Memory B cell (primary cell): Measurements from ENCODE around the gene TAF11L4.
"Not testable (repeated sequence)": the region's sequence is repeated elsewhere in the genome, so short reads cannot be mapped to it uniquely, and the experiment has no call there.

ENCODE experiments used
- ATAC-seq: fragments of 150-1000 bp; cut with Tn5 transposase; 2 replicates; pipeline ENCODE4 v1.10.0; 2021; ENCODE audit warnings: low read depth, mild to moderate bottlenecking, moderate library complexity
- DNase-seq, 2 donors: peaks; one replicate each; pipeline ENCODE4 v3.0.0; 2022; ENCODE audit warnings: low spot score in 2 of 2
- H3K27ac Mint-ChIP-seq: one replicate; pipeline ENCODE4 v1.8.0; 2022; ENCODE audit warnings: mild to moderate bottlenecking, moderate library complexity, mixed read lengths
- H3K27me3 Mint-ChIP-seq: one replicate; pipeline ENCODE4 v1.8.0; 2022; ENCODE audit warnings: mixed read lengths
- H3K36me3 Mint-ChIP-seq: one replicate; pipeline ENCODE4 v1.8.0; 2022; ENCODE audit warnings: mild to moderate bottlenecking, mixed read lengths
- H3K4me1 Mint-ChIP-seq: one replicate; pipeline ENCODE4 v1.8.0; 2022; ENCODE audit warnings: mixed read lengths
- H3K4me3 Mint-ChIP-seq: one replicate; pipeline ENCODE4 v1.8.0; 2022; ENCODE audit warnings: mild to moderate bottlenecking, moderate library complexity, mixed read lengths
- H3K9me3 Mint-ChIP-seq: one replicate; pipeline ENCODE4 v1.8.0; 2022; ENCODE audit warnings: mixed read lengths

TAF11L4 gene

GRCh38 chr5:17521501-17521900 is at the start of gene TAF11L4:
Gene TAF11L4 (plus strand): TSS chr5:17521801.
- not testable (repeated sequence) for H3K4me3 Mint-ChIP-seq, DNase-seq, H3K9me3 Mint-ChIP-seq, H3K27me3 Mint-ChIP-seq, H3K27ac Mint-ChIP-seq, ATAC-seq, H3K36me3 Mint-ChIP-seq, H3K4me1 Mint-ChIP-seq

- not testable (repeated sequence) for DNase-seq, H3K4me3 Mint-ChIP-seq, H3K27me3 Mint-ChIP-seq, H3K36me3 Mint-ChIP-seq, H3K9me3 Mint-ChIP-seq
- peak; percentile 77 for ATAC-seq
- Mint-ChIP-seq H3K27ac (peak overlapping the region; percentile 9), H3K4me1 (peaks cover 34% of the 10 kb centered on the region)
These were observed 46.5 kb upstream of the TAF11L4 start for GRCh38 chr5:17475064-17475463.

DNA sequence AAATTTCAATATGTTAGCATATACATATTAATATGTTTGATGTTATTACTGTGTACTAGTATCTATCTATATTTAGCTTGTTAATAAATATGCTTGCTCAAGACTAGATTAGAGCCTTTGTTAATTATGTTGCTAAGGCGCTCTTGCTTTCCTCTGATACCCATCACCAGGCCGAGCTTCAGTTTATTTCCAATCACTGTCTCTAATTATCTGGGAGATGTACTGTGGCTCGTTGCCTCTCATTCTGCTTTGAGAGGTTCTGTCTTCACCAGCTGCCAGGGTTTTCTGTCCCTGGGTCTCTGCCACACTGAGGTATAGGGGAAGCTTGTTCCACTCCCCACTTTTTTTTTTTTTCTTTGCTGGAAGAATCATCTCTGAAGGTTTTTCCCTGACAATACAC is 44.6 kb upstream of the TAF11L4 start:
- peaks cover 1% of the 10 kb centered on the region for H3K36me3 Mint-ChIP-seq
- no peak overlapping the region for H3K27ac Mint-ChIP-seq
- peaks cover 2% of the 10 kb centered on the region for H3K27me3 Mint-ChIP-seq
- H3K4me3 Mint-ChIP-seq, result no peak overlapping the region
- peaks cover 36% of the 10 kb centered on the region for H3K4me1 Mint-ChIP-seq
- no peak for ATAC-seq
- no peaks in the 10 kb centered on the region for H3K9me3 Mint-ChIP-seq
- no peak for DNase-seq

DNA sequence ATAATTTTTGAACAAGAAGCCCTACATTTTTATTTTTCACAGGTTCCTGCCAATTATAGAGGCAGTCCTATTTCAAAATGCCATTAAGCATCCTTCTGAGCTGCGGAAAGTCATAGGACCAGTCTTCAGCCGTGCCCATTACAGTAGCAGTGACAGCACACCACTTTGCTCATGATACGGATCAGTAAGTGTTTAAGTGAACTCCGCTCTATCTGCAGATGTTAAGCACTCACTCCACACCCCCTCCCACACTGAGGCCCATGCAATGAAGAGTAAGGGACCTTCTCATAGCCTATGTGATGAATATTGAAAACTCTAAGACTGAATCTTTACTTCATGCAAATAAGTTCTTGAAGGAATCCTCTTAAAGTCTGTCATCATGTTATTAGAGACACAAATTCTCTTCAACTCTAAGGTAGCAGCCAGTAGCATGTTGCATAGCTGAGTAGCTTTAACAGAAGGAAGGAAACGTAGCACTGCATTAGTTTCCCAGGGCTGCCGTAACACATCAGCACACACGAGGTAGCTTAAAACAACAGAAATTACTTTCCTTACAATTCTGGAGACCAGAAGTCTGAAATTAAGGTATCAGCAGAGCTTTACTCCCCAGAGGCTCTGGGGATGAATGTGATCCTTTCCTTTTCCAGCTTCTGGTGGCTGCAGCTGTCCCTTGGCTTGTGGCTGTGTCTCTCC is 43.9 kb upstream of the TAF11L4 start:
- ATAC-seq (peak; percentile 32), DNase-seq (no peak)
- peaks cover 36% of the 10 kb centered on the region for H3K4me1 Mint-ChIP-seq
- H3K9me3 Mint-ChIP-seq, result no peaks in the 10 kb centered on the region
- peaks cover 2% of the 10 kb centered on the region for H3K27me3 Mint-ChIP-seq
- H3K4me3 Mint-ChIP-seq, result no peak overlapping the region
- no peak overlapping the region for H3K27ac Mint-ChIP-seq
- peaks cover 1% of the 10 kb centered on the region for H3K36me3 Mint-ChIP-seq

DNA sequence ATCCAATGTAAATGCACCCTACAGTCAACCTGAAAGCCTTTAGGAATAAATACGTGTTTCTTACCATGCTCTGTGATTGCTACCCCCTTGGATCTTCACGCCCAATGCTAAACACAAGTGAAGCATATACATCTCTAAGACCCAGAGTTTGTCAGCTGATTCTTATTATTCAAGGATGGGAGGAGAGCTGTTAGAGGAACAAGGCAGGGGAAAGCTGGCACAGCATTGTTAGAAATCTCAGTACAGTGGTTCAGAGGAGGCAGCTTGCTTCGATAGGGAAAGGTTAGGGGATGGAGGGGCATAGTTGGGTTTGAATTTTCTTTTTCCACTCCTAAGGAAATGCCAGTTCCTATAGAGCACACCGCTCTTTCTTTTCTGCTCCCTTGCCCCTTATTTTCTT is 40.2 kb upstream of the TAF11L4 start:
- Mint-ChIP-seq H3K4me3 (no peak overlapping the region), H3K27me3 (peaks cover 2% of the 10 kb centered on the region), H3K9me3 (no peaks in the 10 kb centered on the region)

GRCh38 chr5:17482790-17483189 is 38.8 kb upstream of the TAF11L4 start:
- no peaks in the 10 kb centered on the region for H3K9me3 Mint-ChIP-seq
- no peak overlapping the region for H3K4me3 Mint-ChIP-seq
- no peak for DNase-seq
- H3K27ac Mint-ChIP-seq, result no peak overlapping the region
- H3K27me3 Mint-ChIP-seq, result peaks cover 2% of the 10 kb centered on the region
- no peak for ATAC-seq
- peaks cover 1% of the 10 kb centered on the region for H3K36me3 Mint-ChIP-seq
- peaks cover 7% of the 10 kb centered on the region for H3K4me1 Mint-ChIP-seq

More for the DNA sequence above, 40.2 kb upstream of the TAF11L4 start:
- H3K4me1 Mint-ChIP-seq, result peaks cover 15% of the 10 kb centered on the region
- DNase-seq (no peak), ATAC-seq (no peak)
- peaks cover 1% of the 10 kb centered on the region for H3K36me3 Mint-ChIP-seq
- no peak overlapping the region for H3K27ac Mint-ChIP-seq

- H3K36me3 Mint-ChIP-seq, H3K4me3 Mint-ChIP-seq, DNase-seq, H3K27me3 Mint-ChIP-seq, H3K4me1 Mint-ChIP-seq, H3K9me3 Mint-ChIP-seq, ATAC-seq, H3K27ac Mint-ChIP-seq: not testable (repeated sequence)
These were observed 35.0 kb upstream of the TAF11L4 start for GRCh38 chr5:17486464-17487173.

- H3K4me3 Mint-ChIP-seq, result no peak overlapping the region
- no peaks in the 10 kb centered on the region for H3K27me3 Mint-ChIP-seq
- H3K4me1 Mint-ChIP-seq, result no peaks in the 10 kb centered on the region
- no peak for DNase-seq
- H3K9me3 Mint-ChIP-seq, result no peaks in the 10 kb centered on the region
- H3K36me3 Mint-ChIP-seq, result no peaks in the 10 kb centered on the region
- no peak for ATAC-seq
- H3K27ac Mint-ChIP-seq, result no peak overlapping the region
These were observed 34.5 kb upstream of the TAF11L4 start for GRCh38 chr5:17487174-17487512.

DNA sequence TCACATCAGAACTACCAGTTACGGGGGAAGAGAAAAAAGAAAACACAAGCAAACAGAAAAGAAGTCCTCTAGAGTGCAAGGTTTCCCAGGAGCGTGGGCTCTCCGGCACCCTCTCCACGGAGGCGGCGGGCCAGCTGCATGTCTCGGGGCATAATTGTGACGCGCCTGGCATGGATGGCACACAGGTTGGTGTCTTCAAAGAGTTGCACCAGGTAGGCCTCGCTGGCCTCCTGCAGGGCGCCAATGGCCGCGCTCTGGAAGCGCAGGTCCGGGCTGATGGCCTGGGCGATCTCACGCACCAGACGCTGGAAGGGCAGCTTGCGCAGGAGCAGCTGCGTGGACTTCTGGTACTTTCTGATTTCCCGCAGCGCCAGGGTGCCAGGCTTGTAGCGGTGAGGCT is 30.3 kb upstream of the TAF11L4 start:
- not testable (repeated sequence) for ATAC-seq, H3K4me1 Mint-ChIP-seq, H3K4me3 Mint-ChIP-seq, DNase-seq, H3K36me3 Mint-ChIP-seq, H3K27me3 Mint-ChIP-seq, H3K27ac Mint-ChIP-seq, H3K9me3 Mint-ChIP-seq

- ATAC-seq (no peak), DNase-seq (no peak)
- H3K27me3 Mint-ChIP-seq, result peaks cover 2% of the 10 kb centered on the region
- H3K4me3 Mint-ChIP-seq, result no peak overlapping the region
- no peak overlapping the region for H3K27ac Mint-ChIP-seq
- no peaks in the 10 kb centered on the region for H3K4me1 Mint-ChIP-seq
- no peaks in the 10 kb centered on the region for H3K36me3 Mint-ChIP-seq
- H3K9me3 Mint-ChIP-seq, result peaks cover 4% of the 10 kb centered on the region
These were observed 28.8 kb upstream of the TAF11L4 start for GRCh38 chr5:17492770-17493169.

GRCh38 chr5:17497446-17497845 is 24.2 kb upstream of the TAF11L4 start:
- Mint-ChIP-seq H3K4me3 (no peak overlapping the region), H3K9me3 (peaks cover 4% of the 10 kb centered on the region), H3K27ac (no peak overlapping the region), H3K4me1 (peaks cover 4% of the 10 kb centered on the region), H3K27me3 (peaks cover 2% of the 10 kb centered on the region), H3K36me3 (no peaks in the 10 kb centered on the region)
- DNase-seq (no peak), ATAC-seq (no peak)

DNA sequence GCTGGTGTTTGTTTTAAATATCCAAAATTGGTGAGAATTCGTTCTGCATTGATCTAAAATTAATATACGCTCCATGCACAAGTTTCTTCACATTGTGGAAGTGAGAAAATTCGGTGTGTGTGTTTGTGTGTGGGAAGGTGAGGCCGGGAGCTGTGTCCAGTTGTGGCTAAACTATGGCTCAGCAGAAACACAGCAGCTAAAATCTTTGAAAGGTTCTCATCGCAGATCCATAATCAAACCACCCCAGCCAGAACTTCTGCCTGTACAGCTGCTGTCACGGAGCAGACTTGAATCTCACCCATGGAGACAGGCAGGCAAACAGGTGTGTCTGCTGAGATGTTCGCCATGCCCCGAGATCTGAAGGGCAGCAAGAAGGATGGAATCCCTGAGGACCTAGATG is 23.7 kb upstream of the TAF11L4 start, which contains the start of gene TAF11L2:
Gene TAF11L2 (plus strand): TSS at position 301 of the 400 bp plus-strand sequence.
- not testable (repeated sequence) for ATAC-seq, H3K4me3 Mint-ChIP-seq, H3K36me3 Mint-ChIP-seq, H3K27ac Mint-ChIP-seq, H3K9me3 Mint-ChIP-seq, H3K27me3 Mint-ChIP-seq, H3K4me1 Mint-ChIP-seq, DNase-seq

DNA sequence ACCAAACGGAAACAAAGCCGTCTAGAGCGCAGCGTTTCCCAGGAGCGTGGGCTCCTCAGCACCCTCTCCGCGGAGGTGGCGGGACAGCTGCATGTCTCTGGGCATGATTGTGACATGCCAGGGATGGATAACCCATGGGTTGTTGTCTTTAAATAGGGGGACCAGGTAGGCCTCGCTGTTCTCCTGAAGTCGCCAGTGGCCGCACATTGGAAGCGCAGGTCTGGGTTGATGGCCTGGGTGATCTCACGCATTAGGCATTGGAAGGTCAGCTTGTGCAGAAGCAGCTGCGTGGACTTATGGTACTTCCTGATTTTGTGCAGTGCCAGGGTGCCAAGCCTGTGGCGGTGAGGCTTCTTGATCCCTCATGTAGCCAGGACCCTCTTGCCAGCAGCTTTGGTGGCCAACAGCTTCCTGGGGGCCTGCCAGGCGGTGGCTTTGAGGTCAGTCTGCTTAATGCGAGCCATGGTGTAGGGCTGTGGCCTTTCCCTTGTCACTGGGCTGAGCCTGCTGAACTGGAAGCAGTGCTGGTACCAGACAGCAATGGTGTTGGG is 9.8 kb upstream of the TAF11L4 start:
- H3K27me3 Mint-ChIP-seq, result peaks cover 8% of the 10 kb centered on the region
- no peaks in the 10 kb centered on the region for H3K36me3 Mint-ChIP-seq
- no peak overlapping the region for H3K4me3 Mint-ChIP-seq
- H3K27ac Mint-ChIP-seq, result no peak overlapping the region
- H3K9me3 Mint-ChIP-seq, result no peaks in the 10 kb centered on the region
- no peak for ATAC-seq
- DNase-seq, result no peak
- peaks cover 3% of the 10 kb centered on the region for H3K4me1 Mint-ChIP-seq

GRCh38 chr5:17517526-17517925 is 4.1 kb upstream of the TAF11L4 start:
- H3K27ac Mint-ChIP-seq, H3K4me1 Mint-ChIP-seq, H3K27me3 Mint-ChIP-seq, H3K9me3 Mint-ChIP-seq, H3K4me3 Mint-ChIP-seq, H3K36me3 Mint-ChIP-seq, ATAC-seq: not testable (repeated sequence)
- DNase-seq, result peak in 1 of 2 donors; percentile 23
